Uterus (tissue), 2 donors: Measurements from ENCODE around the gene MAN2A1.

Experiments
- POLR2A ChIP-seq, 2 donors: fragments of 450-650 bp; IDR thresholded peaks; one replicate each; pipeline ENCODE4 v1.6.1; 2016; ENCODE audit warnings: antibody characterized with exemption in 2 of 2, mild to moderate bottlenecking in 1 of 2, moderate library complexity in 1 of 2
- TF ChIP-seq, protein P1 (sequence below), 4 experiments: fragments of 200-600 bp in 2 of 4; fragments of 450-650 bp in 2 of 4; sonication (generic) in 2 of 4; IDR thresholded peaks; one replicate each; pipeline ENCODE4 v1.5.1; 2016 to 2019; ENCODE audit warnings: antibody characterized with exemption in 4 of 4, mild to moderate bottlenecking in 2 of 4, moderate library complexity in 1 of 4

DNA sequence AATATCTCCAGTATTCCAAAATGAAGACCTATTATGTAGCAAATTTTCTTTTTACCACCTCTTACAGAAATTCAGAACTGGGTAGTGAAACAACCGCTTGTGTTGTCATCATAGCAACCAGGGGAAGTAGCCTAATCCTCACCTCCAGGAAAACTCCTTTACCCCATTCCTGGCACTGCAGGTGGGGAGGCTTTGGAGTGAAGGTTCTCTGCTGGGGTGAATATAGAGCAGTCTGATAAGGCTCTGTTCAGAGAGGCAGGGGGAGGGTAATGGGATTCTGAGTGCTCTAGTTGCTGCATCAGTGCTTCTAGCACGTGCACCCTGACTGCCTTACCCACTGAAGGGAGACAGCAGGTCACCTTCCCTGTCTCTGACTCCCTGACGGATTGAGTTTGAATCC lies 116.2 kb downstream of the MAN2A1 start:
- TF ChIP-seq, protein P1, sequence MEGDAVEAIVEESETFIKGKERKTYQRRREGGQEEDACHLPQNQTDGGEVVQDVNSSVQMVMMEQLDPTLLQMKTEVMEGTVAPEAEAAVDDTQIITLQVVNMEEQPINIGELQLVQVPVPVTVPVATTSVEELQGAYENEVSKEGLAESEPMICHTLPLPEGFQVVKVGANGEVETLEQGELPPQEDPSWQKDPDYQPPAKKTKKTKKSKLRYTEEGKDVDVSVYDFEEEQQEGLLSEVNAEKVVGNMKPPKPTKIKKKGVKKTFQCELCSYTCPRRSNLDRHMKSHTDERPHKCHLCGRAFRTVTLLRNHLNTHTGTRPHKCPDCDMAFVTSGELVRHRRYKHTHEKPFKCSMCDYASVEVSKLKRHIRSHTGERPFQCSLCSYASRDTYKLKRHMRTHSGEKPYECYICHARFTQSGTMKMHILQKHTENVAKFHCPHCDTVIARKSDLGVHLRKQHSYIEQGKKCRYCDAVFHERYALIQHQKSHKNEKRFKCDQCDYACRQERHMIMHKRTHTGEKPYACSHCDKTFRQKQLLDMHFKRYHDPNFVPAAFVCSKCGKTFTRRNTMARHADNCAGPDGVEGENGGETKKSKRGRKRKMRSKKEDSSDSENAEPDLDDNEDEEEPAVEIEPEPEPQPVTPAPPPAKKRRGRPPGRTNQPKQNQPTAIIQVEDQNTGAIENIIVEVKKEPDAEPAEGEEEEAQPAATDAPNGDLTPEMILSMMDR (IDR thresholded peaks at IDR 0.05), result no peak
- TF ChIP-seq POLR2A (IDR thresholded peaks at IDR 0.05), result no peak
